ENCODE results near the gene PTX4.
"Not testable (repeated sequence)": the region's sequence is repeated elsewhere in the genome, so short reads cannot be mapped to it uniquely, and the experiment has no call there.

Gene PTX4

GRCh38 chr16:1481906-1482835 lies 6.6 kb downstream of the PTX4 start:
- DNase-seq (ENCODE audit: low read depth) = no peak

- not testable (repeated sequence) for DNase-seq (ENCODE audit: low read depth)
Measured at GRCh38 chr16:1478937-1479336, 9.8 kb downstream of the PTX4 start.

GRCh38 chr16:1477033-1477432 lies 11.7 kb downstream of the PTX4 start:
- DNase-seq (ENCODE audit: low read depth) = no peak

- no peak for DNase-seq (ENCODE audit: low read depth)
Measured at GRCh38 chr16:1475552-1476114, 13.1 kb downstream of the PTX4 start.

GRCh38 chr16:1474796-1475551 lies 13.8 kb downstream of the PTX4 start, which contains the start of gene CLCN7:
Gene CLCN7 (minus strand): TSS chr16:1475028. CDS start chr16:1474974, 54 bp downstream.
- peak; percentile 81 for DNase-seq (ENCODE audit: low read depth)

GRCh38 chr16:1474082-1474795 lies 14.5 kb downstream of the PTX4 start:
- DNase-seq (ENCODE audit: low read depth) = no peak

GRCh38 chr16:1472974-1473373 lies 15.8 kb downstream of the PTX4 start:
- DNase-seq (ENCODE audit: low read depth) = no peak

GRCh38 chr16:1471569-1472194 lies 17.1 kb downstream of the PTX4 start:
- DNase-seq (ENCODE audit: low read depth) = no peak

- no peak for DNase-seq (ENCODE audit: low read depth)
Measured at GRCh38 chr16:1470481-1471251, 18.1 kb downstream of the PTX4 start.

GRCh38 chr16:1469693-1470201 lies 19.0 kb downstream of the PTX4 start:
- DNase-seq (ENCODE audit: low read depth) = no peak

GRCh38 chr16:1469141-1469540 lies 19.6 kb downstream of the PTX4 start:
- DNase-seq (ENCODE audit: low read depth) = not testable (repeated sequence)

GRCh38 chr16:1468426-1468810 lies 20.3 kb downstream of the PTX4 start:
- DNase-seq (ENCODE audit: low read depth) = no peak

- no peak for DNase-seq (ENCODE audit: low read depth)
Measured at GRCh38 chr16:1466968-1467521, 21.7 kb downstream of the PTX4 start.

- no peak for DNase-seq (ENCODE audit: low read depth)
Measured at GRCh38 chr16:1466054-1466453, 22.7 kb downstream of the PTX4 start.

GRCh38 chr16:1465567-1465915 lies 23.2 kb downstream of the PTX4 start:
- no peak for DNase-seq (ENCODE audit: low read depth)

- DNase-seq (ENCODE audit: low read depth) = no peak
Measured at GRCh38 chr16:1464894-1465566, 23.7 kb downstream of the PTX4 start.

GRCh38 chr16:1464196-1464893 lies 24.4 kb downstream of the PTX4 start:
- DNase-seq (ENCODE audit: low read depth) = no peak

- DNase-seq (ENCODE audit: low read depth) = no peak
Measured at GRCh38 chr16:1461146-1461545, 27.6 kb downstream of the PTX4 start.

- no peak for DNase-seq (ENCODE audit: low read depth)
Measured at GRCh38 chr16:1460602-1461138, 28.1 kb downstream of the PTX4 start.
